MCF 10A (cell line): ENCODE measurements around the gene ALDH3A1. TPM values are rescaled to one million over a fixed set of nuclear protein-coding genes. Genes with fewer than 3 reads are reported as not detected.

ENCODE experiments used
- BruUV-seq: library from RNA; stranded (reverse); fragments of 400-500 nt; replicated peaks from 2 replicates; lab custom pipeline; 2021; lab: Mats Ljungman, UMichigan
- CTCF ChIA-PET: fragments of 300-600 bp; sonication (Branson Sonifier 250); formaldehyde crosslinking; extraction: SDS; loops from one replicate; lab custom pipeline; 2021; ENCODE audit warnings: antibody characterized with exemption, inconsistent platforms; lab: Yijun Ruan, JAX
- POLR2A ChIA-PET: fragments of 300-600, 350-650 bp; sonication (Branson Sonifier 250); formaldehyde crosslinking; extraction: SDS; loops from one replicate; lab custom pipeline; 2020; ENCODE audit warnings: antibody characterized with exemption, inconsistent platforms; lab: Yijun Ruan, JAX
- DNase-seq: peaks from one replicate; pipeline ENCODE4 v3.0.0-alpha.2; 2018; ENCODE audit not compliant: unreplicated experiment
- H3K27ac Mint-ChIP-seq: one replicate; pipeline ENCODE4 v1.8.0; 2022; ENCODE audit warnings: mild to moderate bottlenecking, low read depth, mixed read lengths; ENCODE audit not compliant: unreplicated experiment
- H3K27me3 Mint-ChIP-seq: one replicate; pipeline ENCODE4 v1.8.0; 2022; ENCODE audit warnings: mixed read lengths; ENCODE audit not compliant: insufficient read depth, unreplicated experiment
- H3K36me3 Mint-ChIP-seq: one replicate; pipeline ENCODE4 v1.8.0; 2022; ENCODE audit warnings: mild to moderate bottlenecking, moderate library complexity, mixed read lengths; ENCODE audit not compliant: insufficient read depth, unreplicated experiment
- H3K4me1 Mint-ChIP-seq: one replicate; pipeline ENCODE4 v1.8.0; 2022; ENCODE audit warnings: mixed read lengths; ENCODE audit not compliant: insufficient read depth, unreplicated experiment
- H3K4me3 Mint-ChIP-seq: one replicate; pipeline ENCODE4 v1.8.0; 2022; ENCODE audit warnings: mild to moderate bottlenecking, moderate library complexity, mixed read lengths; ENCODE audit not compliant: unreplicated experiment
- H3K9me3 Mint-ChIP-seq: one replicate; pipeline ENCODE4 v1.8.0; 2022; ENCODE audit warnings: mixed read lengths; ENCODE audit not compliant: unreplicated experiment
- CTCF ChIP-seq: fragments of 200-600 bp; IDR thresholded peaks from one replicate; pipeline ENCODE4 v1.8.0; 2022; ENCODE audit warnings: antibody characterized with exemption, mild to moderate bottlenecking; ENCODE audit not compliant: unreplicated experiment
- intact Hi-C: fragments of 100-400 bp; cut with micrococcal nuclease; formaldehyde crosslinking; loops from 2 replicates; pipeline ENCODE4 v1.14.1; 2022
- total RNA-seq: library from RNA; stranded (reverse); gene quantifications from 2 replicates; pipeline ENCODE4 v1.2.3, GENCODE V29; 2022

Gene ALDH3A1
- total RNA-seq, 1 experiment from 2014 or later, result 13.4 TPM

DNA sequence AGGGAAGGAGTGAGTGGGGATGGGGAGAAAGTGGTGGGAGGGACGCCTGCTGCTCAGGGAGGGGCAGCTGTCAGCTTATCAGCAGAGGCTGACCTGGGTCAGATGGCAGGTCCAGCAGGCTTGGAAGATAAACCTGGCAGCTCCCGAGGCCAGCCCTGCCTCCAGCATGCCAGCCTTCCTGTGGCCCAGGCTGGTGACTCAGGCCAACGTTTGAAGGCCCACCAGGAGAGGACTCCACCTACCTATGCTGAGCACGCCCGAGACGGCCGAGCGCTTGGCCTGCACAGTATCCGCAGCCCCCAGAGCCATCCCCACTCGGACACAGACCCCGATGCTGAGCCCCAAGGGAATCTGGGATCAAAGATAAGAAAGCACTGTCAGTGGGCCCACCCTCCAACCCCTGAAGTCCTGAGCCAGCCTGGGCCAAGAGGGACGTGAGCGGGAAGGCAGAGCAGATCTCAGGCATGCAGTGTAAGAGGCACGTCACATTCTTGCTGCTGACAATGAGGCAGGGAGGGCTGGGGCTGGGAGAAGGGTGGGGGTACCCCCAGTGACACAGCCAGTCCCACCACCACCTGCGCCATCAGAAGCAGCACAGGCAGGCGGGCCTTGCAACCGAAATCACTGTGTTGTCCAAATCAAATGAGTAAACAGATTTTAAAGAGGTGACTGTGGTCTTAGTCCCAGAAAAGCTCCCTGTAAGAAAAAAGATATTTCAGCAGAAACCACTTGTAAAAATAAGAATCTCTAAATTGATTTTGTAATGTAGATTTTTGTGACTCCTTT lies 44.1 kb downstream of the ALDH3A1 start:
- intact Hi-C loops, result no loop called here
- no peak overlapping the region for H3K4me3 Mint-ChIP-seq
- no peaks in the 10 kb centered on the region for H3K27me3 Mint-ChIP-seq
- peaks cover 4% of the 10 kb centered on the region for H3K36me3 Mint-ChIP-seq
- BruUV-seq, result no TSS peak
- peaks cover 10% of the 10 kb centered on the region for H3K4me1 Mint-ChIP-seq
- TF ChIP-seq CTCF, result no peak
- H3K27ac Mint-ChIP-seq, result no peak overlapping the region
- CTCF ChIA-PET, result interaction anchor here (0.6 to 1.0 kb wide), 2 partner anchors 15 to 57 kb away, joined by 3 to 5 read pairs; no protein-coding TSS in a partner anchor
- H3K9me3 Mint-ChIP-seq, result no peaks in the 10 kb centered on the region
- POLR2A ChIA-PET, result interaction anchor here (0.8 to 1.8 kb wide), 3 partner anchors 10 to 52 kb away, joined by 3 to 4 read pairs (median 3); no protein-coding TSS in a partner anchor
- DNase-seq, result no peak

DNA sequence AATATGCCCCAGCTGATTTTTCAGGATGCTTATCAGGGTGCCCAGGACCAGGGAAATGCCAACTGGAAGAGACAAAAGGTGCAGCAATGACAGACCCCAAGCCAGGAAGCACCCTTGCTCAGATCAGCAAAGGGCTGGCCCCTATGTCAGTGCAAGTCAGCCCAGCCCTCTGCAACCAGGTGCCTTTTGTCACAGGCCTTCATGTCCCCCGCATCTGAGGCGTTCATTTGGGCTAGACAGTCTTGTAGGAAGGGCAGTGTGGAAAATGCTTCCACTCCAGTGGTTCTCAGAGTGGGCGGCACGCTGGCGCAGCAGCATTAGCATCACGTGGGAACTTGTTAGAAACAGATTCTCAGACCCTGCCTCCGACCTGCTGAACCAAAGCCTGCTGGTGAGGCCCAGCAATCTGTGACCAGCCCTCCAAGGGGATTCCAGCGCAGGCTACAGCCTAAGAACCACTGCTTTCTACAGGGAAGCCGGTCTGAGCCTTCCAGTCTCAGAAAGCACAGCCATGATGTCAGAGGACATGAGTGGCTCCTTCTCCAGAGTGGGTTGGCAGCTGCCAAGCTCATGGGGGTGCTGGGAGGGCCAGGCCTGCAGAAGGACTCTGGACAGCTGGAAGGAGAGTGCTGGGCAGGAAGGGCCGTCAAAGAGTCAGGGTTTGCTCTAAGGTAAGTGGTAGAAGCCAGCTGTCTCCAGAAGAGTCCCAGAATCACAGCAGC lies 44.8 kb downstream of the ALDH3A1 start:
- DNase-seq, result no peak
- H3K27me3 Mint-ChIP-seq, result no peaks in the 10 kb centered on the region
- H3K4me3 Mint-ChIP-seq, result no peak overlapping the region
- no TSS peak for BruUV-seq
- H3K36me3 Mint-ChIP-seq, result peaks cover 4% of the 10 kb centered on the region
- ChIA-PET CTCF (interaction anchor here (0.6 kb wide), 1 partner anchor 57 kb away, joined by 3 read pairs; no protein-coding TSS in a partner anchor), POLR2A (interaction anchor here (1.1 to 1.8 kb wide), 3 partner anchors 51 to 54 kb away, joined by 4 read pairs; partner anchors contain the start of gene ALDH3A2)
- H3K4me1 Mint-ChIP-seq, result peaks cover 10% of the 10 kb centered on the region
- no peak for TF ChIP-seq CTCF
- H3K27ac Mint-ChIP-seq, result no peak overlapping the region
- intact Hi-C loops, result no loop called here
- no peaks in the 10 kb centered on the region for H3K9me3 Mint-ChIP-seq

GRCh38 chr17:19702217-19702641 lies 45.9 kb downstream of the ALDH3A1 start:
- peaks cover 4% of the 10 kb centered on the region for H3K36me3 Mint-ChIP-seq
- ChIA-PET POLR2A (interaction anchor here (1.1 to 1.5 kb wide), 4 partner anchors 7 to 53 kb away, joined by 3 to 6 read pairs (median 4); partner anchors contain the start of gene ALDH3A2), CTCF (interaction anchor here (1.3 to 1.7 kb wide), 2 partner anchors 16 to 64 kb away, joined by 7 to 10 read pairs; no protein-coding TSS in a partner anchor)
- TF ChIP-seq CTCF, result no peak
- H3K4me3 Mint-ChIP-seq, result no peak overlapping the region
- no peak for DNase-seq
- H3K27me3 Mint-ChIP-seq, result no peaks in the 10 kb centered on the region
- H3K9me3 Mint-ChIP-seq, result no peaks in the 10 kb centered on the region
- peaks cover 6% of the 10 kb centered on the region for H3K4me1 Mint-ChIP-seq
- BruUV-seq, result no TSS peak
- no peak overlapping the region for H3K27ac Mint-ChIP-seq
- intact Hi-C loops, result no loop called here

Other genes with a start within 250 kb of the ALDH3A1 start
- 1.1 TPM in 1 of 2 replicates, not detected in the other for gene SLC47A1, start 214.4 kb downstream of the ALDH3A1 start, total RNA-seq
- 40.3 and 50.9 TPM in 2 replicates for gene ALDH3A2, start 99.5 kb downstream of the ALDH3A1 start, total RNA-seq
- gene SLC47A2, start 31.7 kb downstream of the ALDH3A1 start, total RNA-seq, result 0.32 and 0.54 TPM in 2 replicates
- gene ULK2, start 119.6 kb upstream of the ALDH3A1 start, total RNA-seq, result 7.9 and 11.4 TPM in 2 replicates
- gene AKAP10, start 229.5 kb upstream of the ALDH3A1 start, total RNA-seq, result 33.7 and 34.1 TPM in 2 replicates